ENCODE results near the gene SNCG.

The SNCG gene

GRCh38 chr10:86954681-86955500 lies 3.5 kb upstream of the SNCG start:
- H3K27me3 ChIP-seq: peaks cover 35% of the 10 kb centered on the region
- H3K4me1 ChIP-seq (ENCODE audit: control insufficient read depth in 1 of 2, insufficient read depth in 1 of 2, low read depth in 1 of 2, low read length in 1 of 2): no peaks in the 10 kb centered on the region
- H3K36me3 ChIP-seq: no peaks in the 10 kb centered on the region
- H3K4me3 ChIP-seq (ENCODE audit: low read depth in 1 of 2, low read length in 1 of 2): no peak overlapping the region
- no peak for TF ChIP-seq CTCF (IDR thresholded peaks at IDR 0.05)
- no peak overlapping the region for H3K27ac ChIP-seq
- H3K9me3 ChIP-seq: no peaks in the 10 kb centered on the region

GRCh38 chr10:86955501-86956194 lies 2.8 kb upstream of the SNCG start:
- no peak for TF ChIP-seq CTCF (IDR thresholded peaks at IDR 0.05)
- Histone ChIP-seq H3K4me3 (ENCODE audit: low read depth in 1 of 2, low read length in 1 of 2) (no peak overlapping the region), H3K4me1 (ENCODE audit: control insufficient read depth in 1 of 2, insufficient read depth in 1 of 2, low read depth in 1 of 2, low read length in 1 of 2) (no peaks in the 10 kb centered on the region)

GRCh38 chr10:86956195-86956847 lies 2.1 kb upstream of the SNCG start:
- no peak overlapping the region for H3K4me3 ChIP-seq (ENCODE audit: low read depth in 1 of 2, low read length in 1 of 2)
- H3K27ac ChIP-seq: no peak overlapping the region
- H3K9me3 ChIP-seq: no peaks in the 10 kb centered on the region
- no peaks in the 10 kb centered on the region for H3K4me1 ChIP-seq (ENCODE audit: control insufficient read depth in 1 of 2, insufficient read depth in 1 of 2, low read depth in 1 of 2, low read length in 1 of 2)
- H3K27me3 ChIP-seq: peaks cover 36% of the 10 kb centered on the region
- H3K36me3 ChIP-seq: no peaks in the 10 kb centered on the region
- no peak for TF ChIP-seq CTCF (IDR thresholded peaks at IDR 0.05)

More at GRCh38 chr10:86955501-86956194, 2.8 kb upstream of the SNCG start:
- no peak overlapping the region for H3K27ac ChIP-seq
- peaks cover 36% of the 10 kb centered on the region for H3K27me3 ChIP-seq
- H3K36me3 ChIP-seq: no peaks in the 10 kb centered on the region
- H3K9me3 ChIP-seq: no peaks in the 10 kb centered on the region

- H3K27me3 ChIP-seq: peaks cover 36% of the 10 kb centered on the region
- no peaks in the 10 kb centered on the region for H3K36me3 ChIP-seq
- no peak overlapping the region for H3K4me3 ChIP-seq (ENCODE audit: low read depth in 1 of 2, low read length in 1 of 2)
- no peaks in the 10 kb centered on the region for H3K4me1 ChIP-seq (ENCODE audit: control insufficient read depth in 1 of 2, insufficient read depth in 1 of 2, low read depth in 1 of 2, low read length in 1 of 2)
- H3K27ac ChIP-seq: no peak overlapping the region
- H3K9me3 ChIP-seq: no peaks in the 10 kb centered on the region
- no peak for TF ChIP-seq CTCF (IDR thresholded peaks at IDR 0.05)
Measured at GRCh38 chr10:86956848-86957448, 1.5 kb upstream of the SNCG start.

- no peak within 1 kb of the TSS for H3K4me3 ChIP-seq (ENCODE audit: low read depth in 1 of 2, low read length in 1 of 2)
- TF ChIP-seq CTCF (IDR thresholded peaks at IDR 0.05): no peak
- H3K36me3 ChIP-seq: no peaks in the 10 kb centered on the region
- no peaks in the 10 kb centered on the region for H3K4me1 ChIP-seq (ENCODE audit: control insufficient read depth in 1 of 2, insufficient read depth in 1 of 2, low read depth in 1 of 2, low read length in 1 of 2)
- peaks cover 36% of the 10 kb centered on the region for H3K27me3 ChIP-seq
- H3K27ac ChIP-seq: no peak within 1 kb of the TSS
- no peaks in the 10 kb centered on the region for H3K9me3 ChIP-seq
Measured at GRCh38 chr10:86957471-86958115, 806 bp upstream of the SNCG start, which contains the start of gene MMRN2. TSS of gene MMRN2 (minus strand) at chr10:86957615. CDS start at chr10:86957541, 74 bp downstream.
